ENCODE results near the gene FBN3. TPM values are rescaled to one million over a fixed set of nuclear protein-coding genes. Genes with fewer than 3 reads are reported as not detected.
"Not testable (repeated sequence)": the region's sequence is repeated elsewhere in the genome, so short reads cannot be mapped to it uniquely, and the experiment has no call there.

Gene FBN3
- total RNA-seq, 4 donors from 2014 or later, result 0.02 TPM; not detected in 3

GRCh38 chr19:8167985-8168384, 18.6 kb upstream of the FBN3 start:
- H3K36me3 ChIP-seq, result no peaks in the 10 kb centered on the region
- no peak overlapping the region for H3K27ac ChIP-seq
- TF ChIP-seq CTCF (IDR thresholded peaks at IDR 0.05), result no peak
- no peak for TF ChIP-seq POLR2A (IDR thresholded peaks at IDR 0.05)
- no peak for TF ChIP-seq EP300 (IDR thresholded peaks at IDR 0.05)
- TF ChIP-seq POLR2AphosphoS5 (IDR thresholded peaks at IDR 0.05), result no peak
- H3K9me3 ChIP-seq, result no peaks in the 10 kb centered on the region
- WGBS, 2 donors (ENCODE audit: low coverage in 1 of 2), result 36 to 46% methylated on average over 5 to 6 of the region's 6 CpGs
- H3K4me3 ChIP-seq, result no peak overlapping the region
- no peak for ATAC-seq
- no peaks in the 10 kb centered on the region for H3K27me3 ChIP-seq
- no peaks in the 10 kb centered on the region for H3K4me1 ChIP-seq

- WGBS, 2 donors (ENCODE audit: low coverage in 1 of 2), result 29 to 41% methylated on average over 7 of the region's 7 CpGs
- H3K4me3 ChIP-seq, result no peak overlapping the region
- H3K27ac ChIP-seq, result no peak overlapping the region
- H3K9me3 ChIP-seq, result no peaks in the 10 kb centered on the region
- no peaks in the 10 kb centered on the region for H3K4me1 ChIP-seq
- TF ChIP-seq POLR2A (IDR thresholded peaks at IDR 0.05) (no peak), CTCF (IDR thresholded peaks at IDR 0.05) (no peak), POLR2AphosphoS5 (IDR thresholded peaks at IDR 0.05) (no peak), EP300 (IDR thresholded peaks at IDR 0.05) (no peak)
- H3K27me3 ChIP-seq, result no peaks in the 10 kb centered on the region
- no peaks in the 10 kb centered on the region for H3K36me3 ChIP-seq
- ATAC-seq, result no peak
These were observed 14.4 kb upstream of the FBN3 start for GRCh38 chr19:8163759-8164158.

- Histone ChIP-seq H3K4me3 (no peak overlapping the region), H3K4me1 (no peaks in the 10 kb centered on the region), H3K27me3 (no peaks in the 10 kb centered on the region), H3K9me3 (no peaks in the 10 kb centered on the region), H3K36me3 (no peaks in the 10 kb centered on the region), H3K27ac (no peak overlapping the region)
- no peak for ATAC-seq
- TF ChIP-seq CTCF (IDR thresholded peaks at IDR 0.05) (no peak), POLR2AphosphoS5 (IDR thresholded peaks at IDR 0.05) (no peak), EP300 (IDR thresholded peaks at IDR 0.05) (no peak), POLR2A (IDR thresholded peaks at IDR 0.05) (no peak)
- 35 to 40% methylated on average over 4 to 5 of the region's 12 CpGs for WGBS, 2 donors (ENCODE audit: low coverage in 1 of 2)
These were observed 11.8 kb upstream of the FBN3 start for GRCh38 chr19:8161135-8161646.

GRCh38 chr19:8159322-8159721, 9.9 kb upstream of the FBN3 start:
- not testable (repeated sequence) for ATAC-seq, H3K36me3 ChIP-seq, H3K9me3 ChIP-seq, H3K27ac ChIP-seq, H3K4me3 ChIP-seq, H3K27me3 ChIP-seq
- H3K4me1 ChIP-seq, result peaks cover 0 to 12% (median 7%) of the 10 kb centered on the region in 3 donors
- 83 to 91% methylated on average over 5 of the region's 5 CpGs for WGBS, 2 donors (ENCODE audit: low coverage in 1 of 2)

GRCh38 chr19:8158411-8159074, 9.2 kb upstream of the FBN3 start:
- peaks cover 0 to 17% (median 7%) of the 10 kb centered on the region in 3 donors for H3K4me1 ChIP-seq
- H3K27ac ChIP-seq, result no peak overlapping the region
- no peaks in the 10 kb centered on the region for H3K36me3 ChIP-seq
- TF ChIP-seq POLR2A (IDR thresholded peaks at IDR 0.05) (no peak), CTCF (IDR thresholded peaks at IDR 0.05) (peak in 3 of 4 experiments; percentile 68 to 72 (median 71)), EP300 (IDR thresholded peaks at IDR 0.05) (no peak), POLR2AphosphoS5 (IDR thresholded peaks at IDR 0.05) (no peak)
- WGBS, 2 donors (ENCODE audit: low coverage in 1 of 2), result 36 to 40% methylated on average over 12 to 14 of the region's 14 CpGs
- no peaks in the 10 kb centered on the region for H3K9me3 ChIP-seq
- ATAC-seq, result peak; percentile 58
- no peaks in the 10 kb centered on the region for H3K27me3 ChIP-seq
- H3K4me3 ChIP-seq, result no peak overlapping the region

Measured in gastroesophageal sphincter (tissue), 4 donors.